ENCODE results near the gene CAMTA2.
A peak's percentile ranks its signal among the peaks of the same experiment; 100 is the strongest.

CAMTA2 gene

DNA sequence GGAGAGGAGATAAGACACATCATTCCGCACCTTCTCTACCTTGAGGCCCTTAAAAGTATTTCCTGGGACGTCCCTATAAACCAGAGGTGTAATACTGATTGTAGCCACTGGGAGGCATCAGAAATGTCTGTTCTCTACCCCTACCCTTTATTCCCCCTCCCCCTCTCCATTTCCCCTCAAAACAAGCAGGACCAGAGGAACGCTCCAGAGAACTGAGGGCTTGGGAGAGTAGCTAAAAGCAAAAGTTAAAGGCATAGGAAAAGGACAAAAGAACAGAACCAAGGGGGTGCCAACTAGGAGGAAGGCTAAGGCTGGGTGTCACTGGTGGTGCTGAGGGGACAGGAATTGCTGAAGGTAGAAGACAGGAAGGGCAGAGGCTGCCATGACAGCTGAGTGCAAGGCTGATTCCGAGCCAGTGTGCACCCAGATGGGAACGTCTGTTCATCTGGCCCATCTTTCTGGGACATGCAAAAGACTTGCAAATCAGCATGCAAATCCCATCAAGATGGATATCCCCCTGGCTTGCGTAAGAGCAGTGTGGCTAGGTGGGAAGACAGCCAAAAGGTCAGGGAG is 6.7 kb downstream of the CAMTA2 start:
- peak in 1 of 2 experiments; percentile 19 for DNase-seq (ENCODE audit: low read depth in 1 of 2, low spot score in 1 of 2)
- TF ChIP-seq GABPA (IDR thresholded peaks at IDR 0.05; ENCODE audit: low read depth), result no peak
- TF ChIP-seq, protein P1, sequence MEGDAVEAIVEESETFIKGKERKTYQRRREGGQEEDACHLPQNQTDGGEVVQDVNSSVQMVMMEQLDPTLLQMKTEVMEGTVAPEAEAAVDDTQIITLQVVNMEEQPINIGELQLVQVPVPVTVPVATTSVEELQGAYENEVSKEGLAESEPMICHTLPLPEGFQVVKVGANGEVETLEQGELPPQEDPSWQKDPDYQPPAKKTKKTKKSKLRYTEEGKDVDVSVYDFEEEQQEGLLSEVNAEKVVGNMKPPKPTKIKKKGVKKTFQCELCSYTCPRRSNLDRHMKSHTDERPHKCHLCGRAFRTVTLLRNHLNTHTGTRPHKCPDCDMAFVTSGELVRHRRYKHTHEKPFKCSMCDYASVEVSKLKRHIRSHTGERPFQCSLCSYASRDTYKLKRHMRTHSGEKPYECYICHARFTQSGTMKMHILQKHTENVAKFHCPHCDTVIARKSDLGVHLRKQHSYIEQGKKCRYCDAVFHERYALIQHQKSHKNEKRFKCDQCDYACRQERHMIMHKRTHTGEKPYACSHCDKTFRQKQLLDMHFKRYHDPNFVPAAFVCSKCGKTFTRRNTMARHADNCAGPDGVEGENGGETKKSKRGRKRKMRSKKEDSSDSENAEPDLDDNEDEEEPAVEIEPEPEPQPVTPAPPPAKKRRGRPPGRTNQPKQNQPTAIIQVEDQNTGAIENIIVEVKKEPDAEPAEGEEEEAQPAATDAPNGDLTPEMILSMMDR (IDR thresholded peaks at IDR 0.05; ENCODE audit: insufficient read depth, low read length), result peak; percentile 19
- no peak overlapping the region for H3K4me3 ChIP-seq (replicated peaks; ENCODE audit: insufficient read depth, low read length)
- H3K27ac ChIP-seq (replicated peaks), result no peak overlapping the region
- H3K27me3 ChIP-seq (ENCODE audit: insufficient read depth, poor library complexity, severe bottlenecking), result no peaks in the 10 kb centered on the region

GRCh38 chr17:4978726-4979125 is 8.7 kb downstream of the CAMTA2 start:
- Histone ChIP-seq H3K4me3 (replicated peaks; ENCODE audit: insufficient read depth, low read length) (no peak overlapping the region), H3K27me3 (ENCODE audit: insufficient read depth, poor library complexity, severe bottlenecking) (no peaks in the 10 kb centered on the region), H3K27ac (replicated peaks) (peak overlapping the region; percentile 40)
- TF ChIP-seq POLR2AphosphoS5 (IDR thresholded peaks at IDR 0.05; ENCODE audit: low read depth) (no peak), SPI1 (IDR thresholded peaks at IDR 0.05; ENCODE audit: borderline replicate concordance, low read depth) (peak; percentile 54; the same call in 1 of the 2 replicates)
- DNase-seq (ENCODE audit: low read depth in 1 of 2, low spot score in 1 of 2), result peak in 1 of 2 experiments; percentile 55

DNA sequence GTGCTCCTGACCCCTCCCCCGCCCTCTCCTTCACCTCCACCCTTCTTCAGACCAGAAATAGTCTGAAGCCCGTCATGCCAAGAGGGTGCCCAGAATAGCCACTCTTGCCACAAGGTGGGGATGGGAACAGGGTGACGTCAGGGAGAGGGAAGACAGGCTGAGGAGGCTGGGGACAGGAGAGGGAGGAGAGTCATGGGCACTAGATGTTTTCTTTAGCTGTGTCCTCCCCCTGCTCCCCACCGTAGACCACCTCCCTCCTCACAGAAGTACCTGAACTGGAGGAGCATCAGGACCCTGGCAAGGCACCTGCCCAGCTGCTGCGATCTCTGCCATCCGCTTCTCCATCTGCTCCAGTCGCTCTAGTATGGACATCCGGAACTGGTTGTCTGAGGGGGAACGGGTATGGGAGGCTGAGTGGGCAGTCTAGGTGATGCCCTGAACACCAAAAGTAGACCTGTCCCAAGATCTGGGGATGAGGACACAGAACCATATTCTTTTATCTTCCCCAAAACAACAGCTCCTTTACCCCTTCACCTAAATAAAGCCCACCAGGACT is 13.3 kb downstream of the CAMTA2 start:
- TF ChIP-seq GABPA (IDR thresholded peaks at IDR 0.05; ENCODE audit: low read depth), result no peak
- no peaks in the 10 kb centered on the region for H3K27me3 ChIP-seq (ENCODE audit: insufficient read depth, poor library complexity, severe bottlenecking)
- no peak overlapping the region for H3K27ac ChIP-seq (replicated peaks)
- no peak for DNase-seq (ENCODE audit: low read depth in 1 of 2, low spot score in 1 of 2)
- H3K4me3 ChIP-seq (replicated peaks; ENCODE audit: insufficient read depth, low read length), result no peak overlapping the region

- Histone ChIP-seq H3K4me3 (replicated peaks; ENCODE audit: insufficient read depth, low read length) (no peak overlapping the region), H3K27me3 (ENCODE audit: insufficient read depth, poor library complexity, severe bottlenecking) (no peaks in the 10 kb centered on the region), H3K27ac (replicated peaks) (no peak overlapping the region)
- no peak for TF ChIP-seq GABPA (IDR thresholded peaks at IDR 0.05; ENCODE audit: low read depth)
- no peak for TF ChIP-seq REST (IDR thresholded peaks at IDR 0.05; ENCODE audit: insufficient replicate concordance, low read depth)
- TF ChIP-seq SPI1 (IDR thresholded peaks at IDR 0.05; ENCODE audit: borderline replicate concordance, low read depth), result no peak
- TF ChIP-seq POLR2AphosphoS5 (IDR thresholded peaks at IDR 0.05; ENCODE audit: low read depth), result no peak
- TF ChIP-seq, protein P1 (IDR thresholded peaks at IDR 0.05; ENCODE audit: insufficient read depth, low read length), result no peak
- no peak for DNase-seq (ENCODE audit: low read depth in 1 of 2, low spot score in 1 of 2)
These were observed 14.0 kb downstream of the CAMTA2 start for GRCh38 chr17:4973256-4974114.

DNA sequence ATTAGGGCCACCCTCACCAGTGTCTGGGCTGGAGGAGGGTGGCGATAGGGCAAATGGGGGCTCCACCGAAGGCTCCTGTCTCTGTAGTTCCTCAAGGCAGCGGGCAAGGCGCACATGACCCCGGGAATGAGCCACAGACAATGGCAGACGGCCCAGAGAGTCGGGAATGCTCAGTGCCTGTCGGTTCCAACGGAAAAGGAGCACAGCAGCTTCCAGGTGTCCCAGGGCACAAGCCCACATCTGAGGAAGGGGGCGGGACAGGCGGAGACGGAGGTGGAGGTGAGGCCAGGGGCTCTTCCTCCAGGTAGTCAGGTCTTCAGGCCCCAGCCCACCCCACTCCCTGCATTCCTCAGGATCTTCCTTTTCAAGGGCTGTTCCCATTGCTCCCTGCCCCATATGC is 14.7 kb downstream of the CAMTA2 start:
- no peak overlapping the region for H3K27ac ChIP-seq (replicated peaks)
- H3K4me3 ChIP-seq (replicated peaks; ENCODE audit: insufficient read depth, low read length), result no peak overlapping the region
- TF ChIP-seq REST (IDR thresholded peaks at IDR 0.05; ENCODE audit: insufficient replicate concordance, low read depth), result no peak
- TF ChIP-seq, protein P1 (IDR thresholded peaks at IDR 0.05; ENCODE audit: insufficient read depth, low read length), result no peak
- TF ChIP-seq GABPA (IDR thresholded peaks at IDR 0.05; ENCODE audit: low read depth), result no peak
- no peak for TF ChIP-seq POLR2AphosphoS5 (IDR thresholded peaks at IDR 0.05; ENCODE audit: low read depth)
- TF ChIP-seq SPI1 (IDR thresholded peaks at IDR 0.05; ENCODE audit: borderline replicate concordance, low read depth), result no peak
- DNase-seq (ENCODE audit: low read depth in 1 of 2, low spot score in 1 of 2), result no peak
- no peaks in the 10 kb centered on the region for H3K27me3 ChIP-seq (ENCODE audit: insufficient read depth, poor library complexity, severe bottlenecking)

Measured in HL-60 (cell line).